Neuronal stem cell (in vitro differentiated cells): ENCODE data around the gene SEMA7A.

Source experiments
- DNase-seq: peaks from one replicate; pipeline ENCODE4 v3.0.0-alpha.2; 2013; ENCODE audit warnings: low spot score
- H2AFZ ChIP-seq: one replicate; pipeline ENCODE4 v1.6.1; 2013; ENCODE audit warnings: mild to moderate bottlenecking, low read length, inconsistent platforms
- H2AK5ac ChIP-seq: 2 replicates; pipeline ENCODE4 v1.6.1; 2013; ENCODE audit warnings: low read depth, mild to moderate bottlenecking, inconsistent platforms, low read length, moderate library complexity, mixed read lengths
- H2BK120ac ChIP-seq: 2 replicates; pipeline ENCODE4 v1.6.1; 2013; ENCODE audit warnings: low read depth, mild to moderate bottlenecking, inconsistent platforms, low read length, moderate library complexity, mixed read lengths
- H2BK12ac ChIP-seq: one replicate; pipeline ENCODE4 v1.6.1; 2013; ENCODE audit warnings: low read length, inconsistent platforms
- H2BK15ac ChIP-seq: 2 replicates; pipeline ENCODE4 v1.6.1; 2013; ENCODE audit warnings: mild to moderate bottlenecking, low read length, inconsistent platforms, mixed read lengths
- H2BK5ac ChIP-seq: one replicate; pipeline ENCODE4 v1.6.1; 2013; ENCODE audit warnings: inconsistent platforms, mild to moderate bottlenecking, low read length, moderate library complexity
- H3K14ac ChIP-seq: one replicate; pipeline ENCODE4 v1.6.1; 2013; ENCODE audit warnings: low read length, inconsistent platforms
- H3K18ac ChIP-seq: 2 replicates; pipeline ENCODE4 v1.6.1; 2013; ENCODE audit warnings: low read length, inconsistent platforms
- H3K23ac ChIP-seq: 2 replicates; pipeline ENCODE4 v1.6.1; 2013; ENCODE audit warnings: low read depth, mild to moderate bottlenecking, mixed read lengths, low read length, inconsistent platforms; ENCODE audit not compliant: poor library complexity
- H3K27ac ChIP-seq: replicated peaks from 3 replicates; pipeline ENCODE4 v1.5.1; 2013; ENCODE audit warnings: low read length, inconsistent platforms
- H3K27me3 ChIP-seq, 3 experiments: 2 replicates each; pipeline ENCODE4 v1.6.1; 2013; ENCODE audit warnings: low read length in 3 of 3, mild to moderate bottlenecking in 2 of 3, inconsistent platforms in 1 of 3, low read depth in 1 of 3, mixed read lengths in 1 of 3, moderate library complexity in 1 of 3; ENCODE audit not compliant: control insufficient read depth in 3 of 3, insufficient read depth in 3 of 3
- H3K36me3 ChIP-seq, 2 donors: replicated peaks in 1 of 2; 2 replicates each; pipeline ENCODE4 v1.6.1; 2013; ENCODE audit warnings: low read length in 2 of 2; ENCODE audit not compliant: control insufficient read depth in 2 of 2, insufficient read depth in 2 of 2
- H3K4ac ChIP-seq: 2 replicates; pipeline ENCODE4 v1.6.1; 2013; ENCODE audit warnings: inconsistent platforms, mild to moderate bottlenecking, low read length, moderate library complexity
- H3K4me1 ChIP-seq, 2 donors: 1 replicate in 1 of 2; 2 replicates in 1 of 2; pipeline ENCODE4 v1.6.1; 2013; ENCODE audit warnings: low read length in 2 of 2, low read depth in 1 of 2; ENCODE audit not compliant: control insufficient read depth in 2 of 2, insufficient read depth in 1 of 2
- H3K4me2 ChIP-seq: one replicate; pipeline ENCODE4 v1.6.1; 2013; ENCODE audit warnings: mild to moderate bottlenecking, low read length, inconsistent platforms; ENCODE audit not compliant: insufficient read depth, poor library complexity, severe bottlenecking
- H3K4me3 ChIP-seq, 2 donors: 2 replicates each; pipeline ENCODE4 v1.5.1; 2013; ENCODE audit warnings: low read length in 2 of 2, mild to moderate bottlenecking in 2 of 2, inconsistent platforms in 1 of 2, moderate library complexity in 1 of 2
- H3K79me1 ChIP-seq: one replicate; pipeline ENCODE4 v1.6.1; 2013; ENCODE audit warnings: low read depth, mild to moderate bottlenecking, inconsistent platforms, low read length, moderate library complexity
- H3K9ac ChIP-seq: one replicate; pipeline ENCODE4 v1.6.1; 2013; ENCODE audit warnings: mild to moderate bottlenecking, low read depth, low read length, inconsistent platforms; ENCODE audit not compliant: poor library complexity
- H3K9me3 ChIP-seq, 2 donors: replicated peaks in 1 of 2; 2 replicates each; pipeline versions ENCODE3 to v1.6.1; 2013; ENCODE audit warnings: low read length in 2 of 2, mild to moderate bottlenecking in 2 of 2, inconsistent platforms in 1 of 2, low read depth in 1 of 2, mixed read lengths in 1 of 2, moderate library complexity in 1 of 2; ENCODE audit not compliant: control insufficient read depth in 2 of 2, insufficient read depth in 1 of 2
- H4K8ac ChIP-seq: one replicate; pipeline ENCODE4 v1.6.1; 2013; ENCODE audit warnings: low read depth, mild to moderate bottlenecking, inconsistent platforms, low read length, moderate library complexity
- H4K91ac ChIP-seq: one replicate; pipeline ENCODE4 v1.6.1; 2013; ENCODE audit warnings: low read length, low read depth, mild to moderate bottlenecking, inconsistent platforms; ENCODE audit not compliant: poor library complexity
- WGBS, 2 donors: extraction: QIAGEN DNeasy Blood & Tissue Kit; methylation state at CpG; one replicate each; pipeline ENCODE4 v1.1.7; 2013; ENCODE audit warnings: missing lambda C conversion rate in 2 of 2, mixed read lengths in 1 of 2; ENCODE audit not compliant: insufficient read length in 2 of 2, insufficient replicate concordance in 1 of 2; ENCODE audit errors: extremely low coverage in 2 of 2; 5-methylcytosine and 5-hydroxymethylcytosine counted together

The SEMA7A gene

DNA sequence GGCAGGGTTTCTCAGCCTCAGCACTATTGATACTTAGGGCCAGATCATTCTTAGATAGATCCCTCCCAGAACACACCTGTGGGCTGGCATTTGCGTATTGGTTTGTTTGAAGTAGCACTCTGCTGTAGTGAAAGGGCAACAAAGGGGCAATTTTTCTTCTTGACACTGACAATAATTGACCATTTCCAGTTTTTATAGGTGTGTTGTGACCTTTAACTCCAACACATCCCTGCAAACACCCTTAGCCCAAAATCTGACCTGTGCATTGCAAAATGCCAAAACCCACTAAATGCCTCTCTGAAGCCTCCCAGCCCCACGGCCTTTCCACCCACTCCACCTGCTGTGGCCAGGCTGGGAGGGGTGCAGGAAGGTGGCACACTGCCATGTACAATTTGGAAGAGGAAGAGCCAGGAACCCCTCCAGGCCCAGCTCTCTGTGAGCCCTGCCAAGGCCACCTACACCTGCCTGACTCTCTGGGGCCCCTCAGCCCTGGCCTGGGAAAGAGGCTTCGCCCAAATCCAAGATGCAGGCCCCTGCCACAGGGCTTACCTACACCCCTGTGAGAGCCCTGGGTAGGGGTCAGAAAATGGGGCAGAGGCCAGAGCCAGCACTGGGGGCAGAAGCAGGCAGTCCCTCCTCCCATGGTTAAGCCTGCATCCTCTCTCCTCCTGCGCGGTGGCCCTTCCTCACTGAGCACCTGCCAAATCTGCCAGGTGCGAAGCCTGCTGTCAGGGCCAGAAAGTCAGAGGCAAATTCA lies 56.8 kb downstream of the SEMA7A start:
- Histone ChIP-seq H3K18ac (peak overlapping the region; percentile 38), H2BK5ac (no peak overlapping the region), H4K91ac (no peak overlapping the region), H3K23ac (no peak overlapping the region), H3K27me3 (peaks cover 0 to 45% (median 7%) of the 10 kb centered on the region in 3 experiments), H3K14ac (peak overlapping the region; percentile 56), H3K4me3 (no peak overlapping the region), H3K4me2 (no peak overlapping the region), H2BK15ac (peak overlapping the region; percentile 58), H3K4ac (no peak overlapping the region), H3K36me3 (no peaks in the 10 kb centered on the region), H3K4me1 (peaks cover 2 to 9% of the 10 kb centered on the region in 2 donors), H2BK120ac (no peak overlapping the region), H2AK5ac (peak overlapping the region; percentile 56), H3K9me3 (no peaks in the 10 kb centered on the region), H4K8ac (no peak overlapping the region), H3K79me1 (no peaks in the 10 kb centered on the region), H2BK12ac (peak overlapping the region; percentile 73), H2AFZ (no peak overlapping the region), H3K27ac (no peak overlapping the region), H3K9ac (no peak overlapping the region)
- no peak for DNase-seq
- no CpG with 5 or more reads among the region's 6 CpGs for whole genome bisulfite sequencing, 2 donors

GRCh38 chr15:74376226-74376625 lies 57.5 kb downstream of the SEMA7A start:
- no peak for DNase-seq
- peaks cover 0 to 52% (median 7%) of the 10 kb centered on the region in 3 experiments for H3K27me3 ChIP-seq
- H4K8ac ChIP-seq, result no peak overlapping the region
- H3K9me3 ChIP-seq, result no peaks in the 10 kb centered on the region
- H3K9ac ChIP-seq, result no peak overlapping the region
- no peak overlapping the region for H3K4me2 ChIP-seq
- no peak overlapping the region for H2BK5ac ChIP-seq
- no peak overlapping the region for H3K27ac ChIP-seq
- H4K91ac ChIP-seq, result no peak overlapping the region
- H3K14ac ChIP-seq, result no peak overlapping the region
- WGBS, 2 donors, result no CpG with 5 or more reads among the region's 1 CpG
- H2BK15ac ChIP-seq, result no peak overlapping the region
- H2AK5ac ChIP-seq, result no peak overlapping the region
- no peak overlapping the region for H2BK120ac ChIP-seq
- no peak overlapping the region for H3K23ac ChIP-seq
- H3K4me3 ChIP-seq, result no peak overlapping the region
- no peak overlapping the region for H2AFZ ChIP-seq
- H2BK12ac ChIP-seq, result no peak overlapping the region
- no peaks in the 10 kb centered on the region for H3K36me3 ChIP-seq
- no peaks in the 10 kb centered on the region for H3K79me1 ChIP-seq
- H3K4me1 ChIP-seq, result peaks cover 2 to 9% of the 10 kb centered on the region in 2 donors
- H3K4ac ChIP-seq, result no peak overlapping the region
- H3K18ac ChIP-seq, result no peak overlapping the region

DNA sequence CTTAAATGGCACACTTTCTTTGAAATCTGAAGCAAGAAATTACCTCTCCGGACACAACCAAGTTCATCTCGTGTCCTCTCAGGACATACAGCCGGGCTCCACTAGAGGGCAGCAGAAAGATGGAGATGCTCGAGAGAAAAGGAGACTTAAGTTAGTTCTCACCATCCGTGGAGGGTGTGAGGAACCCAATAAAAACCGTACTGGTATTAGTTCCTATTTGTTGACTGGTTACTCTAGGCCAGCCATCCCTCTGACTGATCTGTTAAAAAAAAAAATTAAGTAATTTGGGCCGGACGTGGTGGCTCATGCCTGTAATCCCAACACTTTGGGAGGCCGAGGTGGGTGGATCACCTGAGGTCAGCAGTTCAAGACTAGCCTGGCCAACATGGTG lies 58.5 kb downstream of the SEMA7A start:
- H3K36me3 ChIP-seq, result no peaks in the 10 kb centered on the region
- H2BK120ac ChIP-seq, result no peak overlapping the region
- no peak overlapping the region for H2BK15ac ChIP-seq
- no peak overlapping the region for H3K4me2 ChIP-seq
- H3K27me3 ChIP-seq, result peaks cover 0 to 62% (median 7%) of the 10 kb centered on the region in 3 experiments
- H3K9me3 ChIP-seq, result no peaks in the 10 kb centered on the region
- peak; percentile 74 for DNase-seq
- H3K18ac ChIP-seq, result no peak overlapping the region
- no peaks in the 10 kb centered on the region for H3K79me1 ChIP-seq
- no peak overlapping the region for H2BK12ac ChIP-seq
- H3K4me3 ChIP-seq, result no peak overlapping the region
- H3K14ac ChIP-seq, result no peak overlapping the region
- no peak overlapping the region for H3K9ac ChIP-seq
- no peak overlapping the region for H2AFZ ChIP-seq
- H4K91ac ChIP-seq, result no peak overlapping the region
- H4K8ac ChIP-seq, result no peak overlapping the region
- no peak overlapping the region for H3K4ac ChIP-seq
- H3K23ac ChIP-seq, result no peak overlapping the region
- H3K4me1 ChIP-seq, result peaks cover 2 to 11% of the 10 kb centered on the region in 2 donors
- no CpG with 5 or more reads among the region's 9 CpGs for WGBS, 2 donors
- H2AK5ac ChIP-seq, result no peak overlapping the region
- H3K27ac ChIP-seq, result no peak overlapping the region
- no peak overlapping the region for H2BK5ac ChIP-seq

GRCh38 chr15:74374648-74375302 lies 59.0 kb downstream of the SEMA7A start:
- Histone ChIP-seq H3K9ac (no peak overlapping the region), H2BK5ac (no peak overlapping the region), H3K27ac (no peak overlapping the region), H2AFZ (peak overlapping the region; percentile 99), H3K18ac (peak overlapping the region; percentile 75), H3K79me1 (no peaks in the 10 kb centered on the region), H4K8ac (no peak overlapping the region), H3K9me3 (no peaks in the 10 kb centered on the region), H4K91ac (no peak overlapping the region), H3K14ac (no peak overlapping the region), H3K23ac (peak overlapping the region; percentile 78), H2BK120ac (no peak overlapping the region), H3K4me1 (peaks cover 2 to 11% of the 10 kb centered on the region in 2 donors), H2BK12ac (no peak overlapping the region), H3K4ac (no peak overlapping the region), H3K4me2 (peak overlapping the region; percentile 97), H3K36me3 (no peaks in the 10 kb centered on the region), H2BK15ac (peak overlapping the region; percentile 26), H2AK5ac (no peak overlapping the region), H3K27me3 (peaks cover 0 to 67% (median 7%) of the 10 kb centered on the region in 3 experiments), H3K4me3 (peak overlapping the region; percentile 52 to 70)
- no peak for DNase-seq
- WGBS, 2 donors, result no CpG with 5 or more reads among the region's 11 CpGs
